B cell (primary cell): ENCODE data around the gene NASP.

Experiments used
- EZH2 ChIP-seq: IDR thresholded peaks from 2 replicates; pipeline ENCODE4 v1.6.1; 2012; ENCODE audit warnings: borderline replicate concordance, low read depth, mild to moderate bottlenecking, moderate library complexity, low read length; ENCODE audit not compliant: insufficient read depth, poor library complexity, severe bottlenecking
- TF ChIP-seq, protein P1 (sequence below): fragments of 200-600 bp; IDR thresholded peaks from one replicate; pipeline ENCODE4 v1.8.0; 2022; ENCODE audit warnings: antibody characterized with exemption, mild to moderate bottlenecking

DNA sequence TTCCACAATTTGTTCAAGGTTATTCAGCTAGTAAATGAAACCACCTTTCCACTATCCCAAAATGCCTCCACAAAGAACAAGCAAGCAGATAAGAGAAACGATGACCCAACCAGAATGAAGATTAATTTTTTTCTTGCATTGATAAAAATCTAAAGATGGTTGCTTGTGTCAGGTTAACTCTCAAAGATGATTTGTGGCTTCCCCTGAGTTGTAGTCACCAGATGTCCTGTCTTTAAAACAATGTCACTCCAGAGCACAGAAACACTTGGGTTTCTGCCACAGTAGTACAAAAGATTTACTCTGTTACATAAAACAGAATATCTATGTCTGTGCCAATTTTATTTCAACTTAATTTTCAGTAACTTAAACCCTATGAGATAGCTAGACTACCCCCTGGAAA lies 51.4 kb downstream of the NASP start:
- TF ChIP-seq, protein P1, sequence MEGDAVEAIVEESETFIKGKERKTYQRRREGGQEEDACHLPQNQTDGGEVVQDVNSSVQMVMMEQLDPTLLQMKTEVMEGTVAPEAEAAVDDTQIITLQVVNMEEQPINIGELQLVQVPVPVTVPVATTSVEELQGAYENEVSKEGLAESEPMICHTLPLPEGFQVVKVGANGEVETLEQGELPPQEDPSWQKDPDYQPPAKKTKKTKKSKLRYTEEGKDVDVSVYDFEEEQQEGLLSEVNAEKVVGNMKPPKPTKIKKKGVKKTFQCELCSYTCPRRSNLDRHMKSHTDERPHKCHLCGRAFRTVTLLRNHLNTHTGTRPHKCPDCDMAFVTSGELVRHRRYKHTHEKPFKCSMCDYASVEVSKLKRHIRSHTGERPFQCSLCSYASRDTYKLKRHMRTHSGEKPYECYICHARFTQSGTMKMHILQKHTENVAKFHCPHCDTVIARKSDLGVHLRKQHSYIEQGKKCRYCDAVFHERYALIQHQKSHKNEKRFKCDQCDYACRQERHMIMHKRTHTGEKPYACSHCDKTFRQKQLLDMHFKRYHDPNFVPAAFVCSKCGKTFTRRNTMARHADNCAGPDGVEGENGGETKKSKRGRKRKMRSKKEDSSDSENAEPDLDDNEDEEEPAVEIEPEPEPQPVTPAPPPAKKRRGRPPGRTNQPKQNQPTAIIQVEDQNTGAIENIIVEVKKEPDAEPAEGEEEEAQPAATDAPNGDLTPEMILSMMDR: no peak
- no peak for TF ChIP-seq EZH2
